IgD-negative memory B cell (primary cell): ENCODE data around the gene XKR7. TPM values are rescaled to one million over a fixed set of nuclear protein-coding genes. Genes with fewer than 3 reads are reported as not detected.

Experiments used
- H3K27ac Mint-ChIP-seq, 3 donors: one replicate each; pipeline ENCODE4 v1.8.0; 2020 to 2022; ENCODE audit warnings: mild to moderate bottlenecking in 3 of 3, mixed read lengths in 3 of 3, moderate library complexity in 1 of 3
- H3K27me3 Mint-ChIP-seq: one replicate; pipeline ENCODE4 v1.8.0; 2021; ENCODE audit warnings: mixed read lengths
- H3K36me3 Mint-ChIP-seq: one replicate; pipeline ENCODE4 v1.8.0; 2020; ENCODE audit warnings: mild to moderate bottlenecking, mixed read lengths
- H3K4me1 Mint-ChIP-seq, 3 donors: one replicate each; pipeline ENCODE4 v1.8.0; 2020 to 2022; ENCODE audit warnings: mixed read lengths in 3 of 3, mild to moderate bottlenecking in 1 of 3
- H3K4me3 Mint-ChIP-seq, 4 donors: one replicate each; pipeline ENCODE4 v1.8.0; 2020 to 2022; ENCODE audit warnings: mild to moderate bottlenecking in 4 of 4, mixed read lengths in 4 of 4, moderate library complexity in 3 of 4
- H3K9me3 Mint-ChIP-seq, 3 donors: one replicate each; pipeline ENCODE4 v1.8.0; 2020 to 2021; ENCODE audit warnings: mixed read lengths in 3 of 3, mild to moderate bottlenecking in 1 of 3
- polyA plus RNA-seq: library from polyadenylated mRNA; unstranded; fragments of 300-500 nt; fragmentation: Illumina TruSeq; gene quantifications from one replicate; pipeline ENCODE4 v1.2.3, GENCODE V29; 2021

Gene XKR7
- polyA plus RNA-seq, 1 donor from 2014 or later: not detected

GRCh38 chr20:31953556-31954148 lies 14.3 kb upstream of the XKR7 start:
- Mint-ChIP-seq H3K4me1 (peaks cover 19 to 29% (median 26%) of the 10 kb centered on the region in 3 donors), H3K27ac (no peak overlapping the region), H3K36me3 (peaks cover 3% of the 10 kb centered on the region), H3K9me3 (no peaks in the 10 kb centered on the region), H3K4me3 (no peak overlapping the region), H3K27me3 (peaks cover 12% of the 10 kb centered on the region)

- Mint-ChIP-seq H3K4me3 (no peak overlapping the region), H3K27me3 (peaks cover 17% of the 10 kb centered on the region), H3K36me3 (no peaks in the 10 kb centered on the region), H3K9me3 (no peaks in the 10 kb centered on the region), H3K4me1 (peaks cover 15 to 23% (median 22%) of the 10 kb centered on the region in 3 donors), H3K27ac (no peak overlapping the region)
Measured at GRCh38 chr20:31954500-31954899, 13.5 kb upstream of the XKR7 start.

- H3K4me3 Mint-ChIP-seq: peak overlapping the region in 1 of 4 donors; percentile 31
- H3K27me3 Mint-ChIP-seq: peaks cover 20% of the 10 kb centered on the region
- H3K4me1 Mint-ChIP-seq: peaks cover 3 to 5% (median 4%) of the 10 kb centered on the region in 3 donors
- H3K36me3 Mint-ChIP-seq: no peaks in the 10 kb centered on the region
- H3K9me3 Mint-ChIP-seq: no peaks in the 10 kb centered on the region
- no peak overlapping the region for H3K27ac Mint-ChIP-seq
Measured at GRCh38 chr20:31956556-31957526, 11.1 kb upstream of the XKR7 start.

- peaks cover 35% of the 10 kb centered on the region for H3K27me3 Mint-ChIP-seq
- no peaks in the 10 kb centered on the region for H3K9me3 Mint-ChIP-seq
- H3K36me3 Mint-ChIP-seq: peaks cover 4% of the 10 kb centered on the region
- H3K27ac Mint-ChIP-seq: no peak overlapping the region
- H3K4me1 Mint-ChIP-seq: peaks cover 0 to 3% (median 0%) of the 10 kb centered on the region in 3 donors
- H3K4me3 Mint-ChIP-seq: no peak overlapping the region
Measured at GRCh38 chr20:31962761-31963160, 5.2 kb upstream of the XKR7 start.

- Mint-ChIP-seq H3K27me3 (peaks cover 35% of the 10 kb centered on the region), H3K9me3 (peaks cover 0 to 2% (median 0%) of the 10 kb centered on the region in 3 donors), H3K27ac (no peak overlapping the region), H3K36me3 (peaks cover 4% of the 10 kb centered on the region), H3K4me3 (no peak overlapping the region), H3K4me1 (peaks cover 2 to 5% (median 4%) of the 10 kb centered on the region in 3 donors)
Measured at GRCh38 chr20:31963889-31964288, 4.1 kb upstream of the XKR7 start.

- Mint-ChIP-seq H3K4me1 (peaks cover 2 to 8% (median 5%) of the 10 kb centered on the region in 3 donors), H3K9me3 (peaks cover 0 to 2% (median 0%) of the 10 kb centered on the region in 3 donors), H3K27ac (peak overlapping the region in 2 of 3 donors; percentile 8 to 34), H3K36me3 (peaks cover 4% of the 10 kb centered on the region), H3K27me3 (peaks cover 39% of the 10 kb centered on the region), H3K4me3 (peak overlapping the region; percentile 40 to 82 (median 52))
Measured at GRCh38 chr20:31966991-31967655, 828 bp upstream of the XKR7 start.

GRCh38 chr20:31968291-31969126 lies 558 bp downstream of the XKR7 start:
- H3K4me3 Mint-ChIP-seq: peak overlapping the region; percentile 66 to 93 (median 86)
- peaks cover 3% of the 10 kb centered on the region for H3K36me3 Mint-ChIP-seq
- peaks cover 0 to 2% (median 0%) of the 10 kb centered on the region in 3 donors for H3K9me3 Mint-ChIP-seq
- peaks cover 2 to 8% (median 5%) of the 10 kb centered on the region in 3 donors for H3K4me1 Mint-ChIP-seq
- peak overlapping the region in 2 of 3 donors; percentile 9 to 60 for H3K27ac Mint-ChIP-seq
- peaks cover 39% of the 10 kb centered on the region for H3K27me3 Mint-ChIP-seq

- Mint-ChIP-seq H3K27ac (peak overlapping the region in 1 of 3 donors; percentile 52), H3K4me1 (peaks cover 2 to 8% (median 5%) of the 10 kb centered on the region in 3 donors), H3K9me3 (peaks cover 0 to 2% (median 0%) of the 10 kb centered on the region in 3 donors), H3K27me3 (peaks cover 37% of the 10 kb centered on the region), H3K36me3 (peaks cover 3% of the 10 kb centered on the region), H3K4me3 (peak overlapping the region in 3 of 4 donors; percentile 4 to 79 (median 65))
Measured at GRCh38 chr20:31969991-31970390, 2.0 kb downstream of the XKR7 start.

GRCh38 chr20:31972471-31973021 lies 4.6 kb downstream of the XKR7 start:
- no peak overlapping the region for H3K4me3 Mint-ChIP-seq
- peaks cover 22% of the 10 kb centered on the region for H3K27me3 Mint-ChIP-seq
- H3K36me3 Mint-ChIP-seq: peaks cover 2% of the 10 kb centered on the region
- no peak overlapping the region for H3K27ac Mint-ChIP-seq
- peaks cover 0 to 2% (median 0%) of the 10 kb centered on the region in 3 donors for H3K9me3 Mint-ChIP-seq
- H3K4me1 Mint-ChIP-seq: peaks cover 2 to 8% (median 2%) of the 10 kb centered on the region in 3 donors

- Mint-ChIP-seq H3K27ac (no peak overlapping the region), H3K4me1 (peaks cover 0 to 4% (median 0%) of the 10 kb centered on the region in 3 donors), H3K27me3 (peaks cover 15% of the 10 kb centered on the region), H3K36me3 (peaks cover 2% of the 10 kb centered on the region), H3K9me3 (no peaks in the 10 kb centered on the region), H3K4me3 (no peak overlapping the region)
Measured at GRCh38 chr20:31974296-31974695, 6.3 kb downstream of the XKR7 start.

- Mint-ChIP-seq H3K36me3 (peaks cover 2% of the 10 kb centered on the region), H3K27ac (no peak overlapping the region), H3K27me3 (peaks cover 9% of the 10 kb centered on the region), H3K4me3 (no peak overlapping the region), H3K4me1 (peaks cover 0 to 4% (median 0%) of the 10 kb centered on the region in 3 donors), H3K9me3 (no peaks in the 10 kb centered on the region)
Measured at GRCh38 chr20:31974951-31975487, 7.1 kb downstream of the XKR7 start.

GRCh38 chr20:31975874-31976273 lies 7.9 kb downstream of the XKR7 start:
- peaks cover 7% of the 10 kb centered on the region for H3K27me3 Mint-ChIP-seq
- no peak overlapping the region for H3K4me3 Mint-ChIP-seq

GRCh38 chr20:31977080-31977479 lies 9.1 kb downstream of the XKR7 start:
- no peak overlapping the region for H3K4me3 Mint-ChIP-seq
- H3K36me3 Mint-ChIP-seq: peaks cover 2% of the 10 kb centered on the region
- H3K27ac Mint-ChIP-seq: peak overlapping the region in 1 of 3 donors; percentile 39
- H3K27me3 Mint-ChIP-seq: peaks cover 10% of the 10 kb centered on the region
- no peaks in the 10 kb centered on the region for H3K9me3 Mint-ChIP-seq
- H3K4me1 Mint-ChIP-seq: no peaks in the 10 kb centered on the region

More at GRCh38 chr20:31975874-31976273, 7.9 kb downstream of the XKR7 start:
- Mint-ChIP-seq H3K36me3 (peaks cover 2% of the 10 kb centered on the region), H3K9me3 (no peaks in the 10 kb centered on the region), H3K4me1 (no peaks in the 10 kb centered on the region), H3K27ac (no peak overlapping the region)
